Measurements from ENCODE around the gene ECE1. TPM values are rescaled to one million over a fixed set of nuclear protein-coding genes. Genes with fewer than 3 reads are reported as not detected.

Gene ECE1
- polyA plus RNA-seq, 3 donors = 10.6 to 42.4 (median 23.3) TPM

- TF ChIP-seq CTCF (IDR thresholded peaks at IDR 0.05) = no peak
- no peaks in the 10 kb centered on the region for H3K27me3 ChIP-seq (ENCODE audit: control insufficient read depth in 2 of 2, insufficient read depth in 2 of 2, low read length in 2 of 2)
- no peaks in the 10 kb centered on the region for H3K36me3 ChIP-seq (replicated peaks in 1 of 2; ENCODE audit: control insufficient read depth in 1 of 2, insufficient read depth in 2 of 2, low read length in 2 of 2)
- Mint-ChIP-seq H3K9me3 (no peaks in the 10 kb centered on the region), H3K27me3 (ENCODE audit: low read depth in 3 of 3) (peaks cover 0 to 5% (median 2%) of the 10 kb centered on the region in 3 donors), H3K4me3 (peak overlapping the region; percentile 86 to 92), H3K27ac (peak overlapping the region; percentile 91 to 99 (median 97)), H3K4me1 (peaks cover 24% of the 10 kb centered on the region), H3K36me3 (peaks cover 19 to 22% of the 10 kb centered on the region in 2 donors)
- peak overlapping the region; percentile 93 to 97 for H3K27ac ChIP-seq (ENCODE audit: low read depth in 1 of 2, low read length in 2 of 2)
- peaks cover 44% of the 10 kb centered on the region for H3K79me2 ChIP-seq (ENCODE audit: insufficient read depth, low read length)
- peak overlapping the region; percentile 56 to 97 (median 93) for H3K4me3 ChIP-seq (replicated peaks in 1 of 3; ENCODE audit: low read depth in 2 of 3, low read length in 3 of 3)
- H3K9ac ChIP-seq (ENCODE audit: insufficient read depth, low read length, poor library complexity, severe bottlenecking) = peak overlapping the region; percentile 90
- 1% methylated on average over 47 of the region's 69 CpGs for WGBS (ENCODE audit: insufficient coverage)
- intact Hi-C loops (cut with micrococcal nuclease) = loop anchor here in 1 of 2 donors (5.0 kb wide), 1 partner anchor 154 kb away; no protein-coding TSS in a partner anchor
- peak overlapping the region; percentile 59 for H2AFZ ChIP-seq (ENCODE audit: insufficient read depth, low read depth, low read length, poor library complexity, severe bottlenecking)
- peaks cover 30% of the 10 kb centered on the region for H4K20me1 ChIP-seq (ENCODE audit: insufficient read depth, low read length)
- DNase-seq = peak in 1 of 3 donors; percentile 33
- H3K9me3 ChIP-seq (replicated peaks in 1 of 2; ENCODE audit: control insufficient read depth in 1 of 2, insufficient read depth in 1 of 2, low read length in 2 of 2) = no peaks in the 10 kb centered on the region
- peaks cover 24 to 26% of the 10 kb centered on the region in 2 donors for H3K4me1 ChIP-seq (ENCODE audit: control insufficient read depth in 1 of 2, insufficient read depth in 2 of 2, low read length in 2 of 2)
- peak overlapping the region; percentile 100 for H3K4me2 ChIP-seq (replicated peaks; ENCODE audit: extremely low read depth, low read length, poor library complexity, severe bottlenecking)
These were observed 114.3 kb downstream of the ECE1 start for GRCh38 chr1:21175670-21176581.

GRCh38 chr1:21175324-21175669 is 115.0 kb downstream of the ECE1 start:
- Mint-ChIP-seq H3K9me3 (no peaks in the 10 kb centered on the region), H3K4me3 (peak overlapping the region; percentile 86 to 92), H3K4me1 (peaks cover 24% of the 10 kb centered on the region), H3K27me3 (ENCODE audit: low read depth in 3 of 3) (peaks cover 0 to 5% (median 2%) of the 10 kb centered on the region in 3 donors), H3K36me3 (peaks cover 22 to 27% of the 10 kb centered on the region in 2 donors), H3K27ac (peak overlapping the region; percentile 91 to 99 (median 97))
- peak; percentile 85 to 91 (median 88) for DNase-seq
- Histone ChIP-seq H3K9me3 (replicated peaks in 1 of 2; ENCODE audit: control insufficient read depth in 1 of 2, insufficient read depth in 1 of 2, low read length in 2 of 2) (no peaks in the 10 kb centered on the region), H3K9ac (ENCODE audit: insufficient read depth, low read length, poor library complexity, severe bottlenecking) (peak overlapping the region; percentile 90), H3K4me1 (ENCODE audit: control insufficient read depth in 1 of 2, insufficient read depth in 2 of 2, low read length in 2 of 2) (peaks cover 24 to 26% of the 10 kb centered on the region in 2 donors), H3K79me2 (ENCODE audit: insufficient read depth, low read length) (peaks cover 49% of the 10 kb centered on the region), H3K27ac (ENCODE audit: low read depth in 1 of 2, low read length in 2 of 2) (peak overlapping the region; percentile 93 to 97), H4K20me1 (ENCODE audit: insufficient read depth, low read length) (peaks cover 30% of the 10 kb centered on the region), H3K27me3 (ENCODE audit: control insufficient read depth in 2 of 2, insufficient read depth in 2 of 2, low read length in 2 of 2) (no peaks in the 10 kb centered on the region), H2AFZ (ENCODE audit: insufficient read depth, low read depth, low read length, poor library complexity, severe bottlenecking) (peak overlapping the region; percentile 59), H3K4me3 (replicated peaks in 1 of 3; ENCODE audit: low read depth in 2 of 3, low read length in 3 of 3) (peak overlapping the region; percentile 56 to 97 (median 93)), H3K36me3 (replicated peaks in 1 of 2; ENCODE audit: control insufficient read depth in 1 of 2, insufficient read depth in 2 of 2, low read length in 2 of 2) (peaks cover 0 to 5% of the 10 kb centered on the region in 2 donors), H3K4me2 (replicated peaks; ENCODE audit: extremely low read depth, low read length, poor library complexity, severe bottlenecking) (peak overlapping the region; percentile 100)
- WGBS (ENCODE audit: insufficient coverage) = 0% methylated on average over 3 of the region's 6 CpGs
- intact Hi-C loops (cut with micrococcal nuclease) = loop anchor here in 1 of 2 donors (5.0 kb wide), 1 partner anchor 153 kb away; no protein-coding TSS in a partner anchor
- no peak for TF ChIP-seq CTCF (IDR thresholded peaks at IDR 0.05)
